Endothelial cell of umbilical vein (primary cell): ENCODE data around the gene ZFYVE21.

ENCODE experiments used
- MYC ChIP-seq: IDR thresholded peaks from one replicate; pipeline ENCODE4 v1.6.1; 2011; ENCODE audit warnings: mild to moderate bottlenecking, low read depth, low read length
- POLR2A ChIP-seq: IDR thresholded peaks from 2 replicates; pipeline ENCODE4 v1.6.1; 2012; ENCODE audit warnings: low read depth, mild to moderate bottlenecking, control low read depth, low read length

DNA sequence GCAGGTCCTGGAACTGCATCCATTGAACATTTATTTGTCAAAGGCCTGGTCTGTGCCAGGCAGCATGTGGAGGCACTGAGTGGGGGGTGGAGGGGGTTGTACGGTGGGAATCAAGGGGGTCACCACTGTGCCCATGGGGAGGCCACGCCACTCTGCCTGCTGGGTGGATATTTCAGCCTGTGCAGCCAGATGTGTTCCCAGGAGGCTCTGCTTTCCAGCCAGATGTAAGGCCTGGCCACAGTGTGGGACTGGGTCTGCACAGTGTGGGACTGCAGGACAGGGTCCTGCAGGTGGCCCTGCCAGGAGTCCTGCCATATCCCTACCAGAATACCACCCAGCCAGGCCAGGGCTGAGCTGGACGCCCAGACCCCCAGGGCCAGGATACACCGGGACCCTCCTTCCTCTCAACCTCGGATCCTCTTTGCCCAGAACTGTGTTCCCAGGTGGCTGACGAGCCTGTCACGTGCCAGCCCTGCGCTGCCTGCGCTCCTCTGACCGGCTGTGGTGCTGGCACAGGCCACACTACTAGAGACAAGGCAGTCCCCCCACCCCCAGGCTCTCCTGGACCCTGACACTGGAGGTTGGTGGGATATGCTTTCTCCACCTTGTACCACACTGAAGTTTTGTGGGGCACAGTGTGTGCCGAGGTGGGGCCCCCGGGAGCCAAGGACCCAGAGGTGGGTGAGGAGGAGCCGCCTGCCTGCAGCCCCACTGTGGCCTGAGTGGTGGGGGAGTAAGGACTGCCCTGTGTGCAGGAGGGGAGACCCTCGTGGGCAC is 17.8 kb upstream of the ZFYVE21 start:
- TF ChIP-seq POLR2A: no peak
- TF ChIP-seq MYC: no peak
